Stimulated activated CD8-positive, alpha-beta memory T cell treated with anti-CD3 and anti-CD28 coated beads, Interleukin-4, amount 100 ng/mL, for 4 hours (primary cell): Measurements from ENCODE around the gene DNAJC9.

ENCODE experiments used
- DNase-seq, 2 donors: peaks; one replicate each; pipeline ENCODE4 v3.0.0-alpha.2; 2020; ENCODE audit warnings: low read depth in 2 of 2, low spot score in 1 of 2

Gene DNAJC9

DNA sequence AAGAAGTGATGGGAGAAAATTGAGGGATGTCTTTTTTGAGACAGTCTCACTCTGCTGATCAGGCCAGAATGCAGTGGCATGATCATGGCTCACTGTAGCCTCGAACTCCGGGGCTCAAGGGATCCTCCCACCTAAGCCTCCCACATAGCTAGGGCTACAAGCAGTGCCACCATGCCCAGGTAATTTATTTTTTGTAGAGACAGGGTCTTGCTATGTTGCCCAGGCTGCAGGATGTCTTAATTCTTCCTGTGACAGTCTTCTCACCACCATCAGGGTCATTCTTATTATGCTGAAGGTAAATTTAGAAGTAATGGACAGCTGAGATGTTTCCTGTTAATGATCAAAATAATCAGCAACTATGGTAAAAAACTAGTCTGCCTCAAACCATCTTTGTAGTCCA lies 7.1 kb downstream of the DNAJC9 start:
- no peak for DNase-seq

DNA sequence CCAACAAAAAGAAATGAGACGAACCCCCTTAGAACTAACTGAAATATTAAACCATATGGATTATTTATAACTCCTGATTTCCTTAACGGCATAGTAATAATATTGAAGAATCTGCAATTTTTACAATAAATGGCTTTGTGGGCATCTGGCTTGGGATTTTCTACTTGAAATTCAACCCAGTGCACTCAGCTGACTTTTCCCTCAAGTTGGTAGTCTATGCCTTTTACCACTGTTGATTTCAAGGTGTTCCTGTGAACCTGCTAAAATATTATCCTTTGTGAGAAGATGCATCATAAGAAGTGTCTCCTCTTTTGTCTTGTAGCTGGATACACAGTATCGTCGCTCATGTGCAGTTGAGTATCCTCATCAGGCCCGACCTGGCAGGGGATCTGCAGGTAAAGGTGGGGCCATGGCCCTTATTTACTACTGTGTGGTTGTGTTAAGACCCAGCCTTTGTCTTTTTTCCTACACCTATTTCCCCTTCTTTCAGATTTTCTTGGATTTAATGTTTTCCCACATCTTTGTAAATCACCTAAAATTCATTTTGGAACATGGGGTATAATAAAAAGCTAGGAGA lies 8.0 kb downstream of the DNAJC9 start:
- DNase-seq = no peak

DNA sequence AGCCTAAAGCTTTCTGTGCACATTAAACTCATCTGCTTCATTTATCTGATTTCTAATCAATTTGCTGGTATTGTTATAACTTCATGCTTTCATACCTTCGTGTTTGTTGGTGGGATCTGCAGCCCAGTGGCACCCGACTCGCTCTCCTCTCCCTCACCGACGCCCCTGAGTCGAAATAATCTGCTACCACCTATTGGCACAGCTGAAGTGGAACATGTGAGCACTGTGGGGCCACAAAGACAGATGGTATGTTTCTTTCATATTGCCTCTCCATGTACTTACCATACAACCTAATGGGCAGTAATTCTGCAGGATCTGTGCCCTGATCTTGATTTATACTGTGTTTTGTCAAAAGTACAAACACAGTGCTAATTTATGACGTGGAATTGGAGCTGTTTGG lies 12.4 kb downstream of the DNAJC9 start:
- DNase-seq = no peak

DNA sequence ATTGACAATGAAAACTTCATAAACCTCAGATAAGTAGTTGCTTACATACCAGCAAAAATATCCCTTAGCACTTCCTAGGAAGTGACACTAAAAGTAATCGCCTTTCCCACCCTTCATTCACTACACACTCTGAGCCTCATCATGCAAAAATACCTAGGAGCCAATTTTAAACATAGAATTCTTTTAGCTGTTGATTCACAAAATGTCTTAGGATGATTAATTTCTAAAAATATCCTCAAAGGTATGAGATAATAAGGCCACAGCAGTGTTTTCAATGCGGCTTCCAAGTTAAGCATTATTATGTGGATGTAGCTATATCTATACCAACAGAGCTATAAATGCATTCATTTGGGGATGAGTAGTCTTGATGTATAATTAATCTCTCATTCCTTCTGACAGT lies 13.2 kb downstream of the DNAJC9 start:
- no peak for DNase-seq

DNA sequence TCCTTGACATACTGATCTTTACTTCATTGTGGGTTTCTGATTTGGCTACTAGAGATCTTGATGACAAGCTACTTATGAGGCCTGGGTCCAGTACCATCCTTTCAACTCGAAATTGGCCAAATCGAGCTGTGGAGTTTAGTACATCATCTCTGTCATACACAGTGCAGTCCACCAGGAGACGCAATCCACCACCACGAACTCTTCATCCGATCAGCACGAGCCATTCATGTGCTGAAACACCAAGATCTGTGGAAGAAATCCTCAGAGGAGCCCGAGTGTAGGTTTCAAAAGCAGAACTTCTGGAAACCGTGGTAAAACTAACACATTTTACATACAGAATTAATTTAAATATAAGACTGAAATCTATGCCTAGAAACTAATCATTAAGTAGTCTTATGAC lies 14.2 kb downstream of the DNAJC9 start:
- DNase-seq = no peak

DNA sequence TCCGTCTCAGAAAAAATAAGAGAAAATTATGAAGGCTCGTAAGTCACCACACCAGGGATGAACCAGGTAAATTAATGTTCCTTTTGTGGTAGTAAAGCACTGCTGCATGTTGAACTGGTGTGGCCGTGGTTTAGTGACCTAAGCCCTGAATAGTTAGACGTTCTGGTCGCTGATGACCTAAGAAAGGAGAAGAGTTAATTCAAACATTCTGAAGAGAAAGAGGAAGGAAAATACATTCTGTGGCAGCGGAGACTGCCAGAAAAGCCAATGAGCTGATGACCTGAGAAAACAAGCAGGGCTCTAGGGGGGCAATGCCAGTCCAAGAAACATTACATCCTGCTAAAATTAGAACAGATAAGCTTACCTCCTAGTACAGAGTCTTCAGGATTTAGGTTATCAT lies 17.5 kb downstream of the DNAJC9 start:
- DNase-seq = no peak

DNA sequence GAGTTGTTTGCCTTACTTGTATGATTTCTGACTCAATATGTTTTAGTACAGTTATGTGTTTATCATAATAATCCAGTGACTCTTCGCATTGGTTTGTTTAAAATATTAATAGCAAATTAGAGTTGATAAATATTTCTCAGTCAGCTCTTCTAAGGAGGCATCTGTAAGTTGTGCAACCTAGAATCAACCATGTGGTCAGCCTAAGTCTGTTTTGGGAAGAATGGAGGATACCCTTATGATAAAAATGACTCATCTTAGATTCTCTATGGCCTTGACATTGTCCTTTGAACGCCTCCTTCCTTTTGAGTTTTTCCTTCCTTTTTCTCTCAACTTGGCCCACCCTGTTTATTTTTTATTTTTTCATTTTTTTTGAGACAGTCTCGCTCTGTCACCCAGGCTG lies 18.8 kb downstream of the DNAJC9 start:
- DNase-seq = no peak

DNA sequence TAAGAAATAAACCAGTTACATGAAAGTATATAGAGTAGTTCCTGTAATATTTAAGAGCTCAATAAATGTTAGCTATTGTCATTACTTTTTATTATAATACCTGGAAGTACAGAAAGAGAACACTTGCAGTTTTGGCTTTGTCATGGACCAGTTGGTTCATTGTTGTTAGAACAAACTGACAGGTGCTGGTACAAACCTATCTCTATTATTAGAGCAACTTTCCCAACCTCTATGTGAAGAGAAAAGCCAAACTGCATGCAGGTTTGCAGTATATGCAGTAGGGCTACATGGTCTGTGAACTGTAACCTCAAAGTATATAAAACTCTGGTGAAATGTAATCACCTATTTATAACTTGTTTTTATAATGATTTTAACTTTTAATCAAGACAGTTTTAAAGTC lies 20.4 kb downstream of the DNAJC9 start:
- no peak for DNase-seq

DNA sequence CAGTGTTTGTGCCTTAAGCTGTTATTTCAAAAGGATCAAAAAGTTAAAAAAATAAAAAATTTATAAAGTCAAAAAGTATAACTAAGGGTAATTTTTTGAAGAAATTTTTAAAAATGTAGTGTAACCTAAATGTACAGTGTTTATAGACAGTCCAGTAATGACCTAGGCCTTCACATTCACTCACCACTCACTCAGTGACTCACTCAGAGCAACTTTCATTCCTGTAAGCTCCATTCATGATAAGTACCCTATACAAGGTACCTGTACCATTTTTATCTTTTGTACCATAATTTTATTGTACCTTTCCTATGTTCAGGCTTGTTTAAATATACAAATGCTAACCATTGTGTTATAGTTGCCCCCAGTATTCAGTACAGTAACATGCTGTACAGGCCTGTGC lies 21.5 kb downstream of the DNAJC9 start:
- DNase-seq = no peak

DNA sequence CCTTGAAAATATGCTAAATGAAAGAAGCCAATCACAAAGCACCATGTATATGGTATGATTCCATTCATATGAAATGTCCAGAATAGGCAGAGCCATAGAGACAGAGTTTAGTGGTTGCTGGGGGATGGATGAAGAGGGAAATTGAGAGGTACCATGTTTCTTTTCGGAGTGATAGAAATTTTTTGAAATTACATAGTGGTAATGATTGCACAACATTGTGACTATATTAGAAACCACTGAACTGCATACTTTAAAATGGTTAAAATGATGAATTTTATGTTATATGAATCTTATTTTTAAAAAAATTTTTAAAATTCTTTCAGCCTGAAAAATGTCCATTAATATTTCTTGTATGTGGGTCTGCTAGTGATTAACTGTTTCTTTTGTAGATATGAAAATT lies 26.1 kb downstream of the DNAJC9 start:
- DNase-seq = no peak

DNA sequence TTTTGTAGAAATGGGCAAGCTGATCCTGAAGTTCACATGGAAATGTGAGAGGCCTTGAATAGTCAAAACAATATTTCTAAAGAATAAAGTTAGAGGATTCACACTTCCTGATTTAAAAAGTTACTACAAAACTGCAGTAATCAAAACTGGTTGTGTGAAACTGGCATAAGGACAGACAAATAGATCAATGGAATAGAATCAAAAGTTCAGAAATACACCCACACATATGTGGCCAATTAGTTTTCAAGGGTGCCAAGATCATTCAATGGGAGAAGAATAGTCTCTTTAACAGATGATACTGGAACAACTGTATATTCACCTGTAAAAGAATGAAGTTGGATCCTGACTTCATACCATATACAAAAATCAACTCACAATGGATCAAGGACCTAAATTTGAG lies 27.7 kb downstream of the DNAJC9 start:
- no peak for DNase-seq

DNA sequence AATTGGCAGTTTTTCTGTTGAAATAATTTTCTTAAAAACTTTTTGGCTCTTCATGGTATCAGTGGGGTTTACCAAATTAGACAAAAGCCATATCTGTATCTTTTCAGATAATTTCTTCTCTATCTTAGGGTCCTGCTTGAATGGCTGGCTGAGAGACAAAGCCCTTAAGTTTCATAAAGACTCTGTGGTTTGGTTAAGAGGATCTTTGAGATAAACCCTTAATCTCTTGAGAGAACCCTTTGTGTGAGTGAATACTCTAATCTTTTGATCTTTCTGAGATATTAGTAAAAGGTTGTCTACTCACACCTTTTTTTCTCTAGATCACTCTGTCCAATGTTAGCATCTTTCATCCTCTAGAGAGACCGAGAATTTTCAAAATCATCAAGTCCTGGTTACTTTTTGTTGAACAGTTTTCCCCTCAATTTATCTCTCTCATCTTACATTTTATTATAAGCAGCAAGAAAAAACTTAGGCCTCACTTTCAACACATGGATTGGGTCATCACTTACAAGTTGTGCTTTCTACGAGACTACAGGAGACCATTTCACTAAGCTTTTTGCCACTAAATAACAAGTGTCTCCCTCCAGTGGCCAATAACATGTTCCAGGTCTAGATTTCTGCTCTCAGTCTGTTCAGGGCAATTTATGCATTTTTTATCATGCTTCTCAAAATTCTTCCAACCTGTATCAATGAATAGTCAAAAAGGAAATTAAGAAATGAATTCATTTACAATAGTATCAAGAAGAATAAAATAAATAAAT lies 28.4 kb downstream of the DNAJC9 start:
- DNase-seq = no peak

DNA sequence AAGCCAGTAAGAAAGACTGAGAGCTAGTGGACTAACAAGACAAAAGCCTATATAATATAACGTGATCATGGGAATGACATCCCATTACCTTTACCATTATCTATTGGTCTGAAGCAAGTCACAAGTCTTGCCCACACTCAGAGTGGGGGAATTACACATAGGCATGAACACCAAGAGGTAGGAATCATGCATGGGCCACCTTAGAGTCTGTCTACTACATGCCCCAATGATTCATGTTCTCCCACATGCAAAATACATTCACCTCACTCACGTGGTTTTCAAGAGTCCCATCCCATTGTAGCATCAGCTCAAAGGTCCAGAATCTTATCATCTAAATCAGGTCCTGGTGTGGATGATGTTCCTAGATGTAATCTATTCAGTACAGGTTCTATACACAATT lies 29.4 kb downstream of the DNAJC9 start:
- DNase-seq = no peak

DNA sequence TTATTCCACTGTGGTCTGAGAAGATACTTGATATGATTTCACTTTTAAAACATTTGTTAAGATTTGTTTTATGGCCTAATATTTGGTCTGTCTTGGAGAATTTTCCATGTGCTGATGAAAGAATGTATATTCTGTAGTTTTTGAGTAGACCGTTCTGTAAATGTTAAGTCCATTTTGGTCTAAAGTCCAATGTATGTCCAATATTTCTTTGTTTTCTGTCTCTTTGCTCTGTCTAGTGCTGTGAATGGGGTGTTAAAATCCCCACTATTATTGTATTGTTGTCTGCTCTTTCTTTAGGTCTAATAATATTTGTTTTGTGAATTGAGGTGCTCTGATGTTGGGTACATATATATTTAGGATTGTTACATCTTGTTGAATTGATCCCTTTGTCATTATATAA lies 31.3 kb downstream of the DNAJC9 start:
- no peak for DNase-seq

DNA sequence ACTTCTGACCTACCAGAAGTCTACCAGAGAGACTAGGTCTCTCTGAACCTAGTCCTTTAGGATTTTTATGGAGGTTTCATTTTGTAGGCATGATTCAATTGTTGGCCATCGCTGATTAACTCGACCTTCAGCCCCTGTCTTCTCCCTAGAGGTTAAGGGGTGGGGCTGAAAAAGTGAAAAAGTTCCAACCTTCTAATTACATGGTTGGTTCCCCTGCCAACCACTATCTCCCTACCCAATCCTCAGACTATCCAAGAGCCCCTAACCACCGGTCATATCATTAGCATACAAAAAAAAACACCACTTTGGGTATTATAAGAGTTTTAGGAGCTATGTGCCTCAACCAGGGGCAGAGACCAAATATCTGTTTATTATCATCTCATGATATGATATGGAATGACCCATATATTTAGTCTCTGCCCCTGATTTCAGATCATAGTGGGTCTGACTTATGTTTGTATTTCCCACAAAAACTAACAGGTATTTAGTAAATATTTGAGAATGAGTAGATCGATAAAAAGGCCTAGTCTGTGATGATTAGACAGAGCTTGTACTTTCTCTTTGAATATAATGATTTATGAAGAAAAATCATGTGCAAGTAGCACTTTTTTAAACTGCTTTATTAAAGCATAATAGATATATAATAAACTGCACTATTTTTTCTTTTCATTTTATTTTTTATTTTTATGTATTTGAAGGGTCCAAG lies 35.8 kb downstream of the DNAJC9 start:
- no peak for DNase-seq

DNA sequence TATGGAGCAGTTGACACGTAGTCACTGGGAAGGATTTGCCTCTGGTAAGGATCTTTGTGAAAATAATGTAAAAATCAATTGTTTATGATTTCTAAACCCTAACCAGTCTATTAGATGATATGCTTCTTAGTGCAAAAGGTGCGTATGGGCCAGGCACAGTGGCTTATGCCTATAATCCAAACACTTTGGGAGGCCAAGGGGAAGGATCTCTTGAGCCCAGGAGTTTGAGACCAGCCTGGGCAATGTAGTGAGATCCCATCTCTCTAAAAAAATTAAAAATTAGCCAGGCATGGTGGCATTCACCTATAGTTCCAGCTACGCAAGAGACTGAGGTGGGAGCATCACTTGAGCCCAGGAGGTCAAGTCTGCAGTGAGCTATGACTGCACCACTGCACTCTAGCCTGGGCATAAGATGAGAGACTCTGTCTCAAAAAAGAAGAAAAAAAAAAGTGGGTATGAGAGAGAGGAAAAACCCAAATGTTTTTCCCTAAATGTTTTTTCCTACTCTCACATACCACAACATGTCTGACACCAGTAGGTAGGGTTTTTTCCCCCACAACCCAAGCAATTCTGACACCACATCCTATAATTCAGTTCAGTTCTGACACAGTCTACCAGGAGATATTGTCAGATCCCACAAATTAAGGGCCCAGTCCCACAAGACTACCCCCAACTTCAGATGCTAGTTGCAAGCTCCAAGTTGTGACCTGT lies 36.5 kb downstream of the DNAJC9 start:
- no peak for DNase-seq

DNA sequence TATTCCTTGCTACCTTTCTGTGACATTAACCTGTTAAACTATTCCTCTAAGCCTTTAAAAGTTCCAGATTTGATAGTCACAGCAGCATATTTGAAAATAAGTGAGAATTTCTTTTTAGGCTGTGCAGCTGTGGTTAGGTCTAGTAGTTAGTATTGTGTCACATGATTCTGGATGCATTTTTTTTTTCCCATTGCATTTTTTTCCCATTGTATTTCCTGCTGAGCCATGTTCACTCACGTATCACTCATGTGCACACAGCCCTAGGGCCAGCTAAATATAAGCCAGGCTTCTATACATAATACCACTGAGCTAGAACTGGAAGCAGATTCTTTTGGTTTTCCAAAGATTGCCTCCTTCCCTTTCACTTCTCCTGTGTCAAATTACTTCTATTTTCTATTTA lies 37.4 kb downstream of the DNAJC9 start:
- DNase-seq = no peak

DNA sequence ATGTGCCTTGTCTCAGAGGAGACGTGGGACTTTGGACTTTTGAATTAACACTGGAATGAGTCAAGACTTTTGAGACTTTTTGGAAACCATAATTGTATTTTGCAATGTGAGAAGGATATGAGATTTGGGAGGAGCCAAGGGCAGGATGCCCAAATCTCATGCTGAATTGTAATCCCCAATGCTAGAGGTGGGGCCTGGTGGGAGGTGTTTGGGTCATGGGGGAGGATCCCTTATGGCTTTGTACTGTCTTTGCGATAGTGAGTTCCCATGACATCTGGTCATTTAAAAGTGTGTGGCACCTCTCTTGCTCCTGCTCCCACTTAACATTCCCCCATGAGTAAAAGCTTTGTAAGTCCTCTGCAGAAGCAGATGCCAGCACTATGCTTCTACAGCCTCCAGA lies 39.2 kb downstream of the DNAJC9 start:
- DNase-seq = no peak

DNA sequence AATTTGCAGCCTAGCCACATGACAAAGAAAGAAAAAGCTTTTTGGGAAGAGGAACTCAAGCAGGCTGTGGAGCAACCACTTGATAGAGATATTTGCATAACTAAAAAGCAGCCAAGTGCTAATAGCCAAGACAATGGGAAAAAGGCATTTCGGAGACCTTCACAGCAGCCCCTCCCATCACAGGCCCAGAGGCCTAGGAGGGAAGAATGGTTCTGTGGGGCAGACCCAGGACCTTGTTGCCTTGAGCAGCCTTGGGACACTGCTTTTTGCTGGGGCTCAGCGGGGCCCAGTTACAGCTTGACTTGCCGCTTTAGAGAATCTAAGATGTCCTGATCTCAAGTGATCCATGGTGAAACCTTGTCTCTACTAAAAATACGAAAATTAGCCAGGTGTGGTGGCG lies 40.7 kb downstream of the DNAJC9 start:
- DNase-seq = no peak

DNA sequence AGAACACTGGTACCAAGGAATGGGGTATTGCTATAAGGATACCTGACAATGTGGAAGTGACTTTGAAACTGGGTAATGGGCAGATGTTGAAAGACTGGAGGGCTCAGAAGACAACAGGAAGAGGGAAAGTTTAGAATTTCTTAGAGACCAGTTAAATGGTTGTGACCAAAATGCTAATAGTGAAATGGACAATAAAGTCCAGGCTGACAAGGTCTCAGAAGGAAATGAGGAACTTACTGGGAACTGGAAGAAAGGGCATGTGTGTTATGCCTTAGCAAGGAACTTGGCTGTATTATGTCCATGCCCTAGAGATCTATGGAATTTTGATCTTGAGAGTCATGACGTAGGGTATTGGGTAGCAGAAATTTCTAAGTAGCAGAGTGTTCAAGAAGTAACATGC lies 41.2 kb downstream of the DNAJC9 start:
- DNase-seq = no peak

DNA sequence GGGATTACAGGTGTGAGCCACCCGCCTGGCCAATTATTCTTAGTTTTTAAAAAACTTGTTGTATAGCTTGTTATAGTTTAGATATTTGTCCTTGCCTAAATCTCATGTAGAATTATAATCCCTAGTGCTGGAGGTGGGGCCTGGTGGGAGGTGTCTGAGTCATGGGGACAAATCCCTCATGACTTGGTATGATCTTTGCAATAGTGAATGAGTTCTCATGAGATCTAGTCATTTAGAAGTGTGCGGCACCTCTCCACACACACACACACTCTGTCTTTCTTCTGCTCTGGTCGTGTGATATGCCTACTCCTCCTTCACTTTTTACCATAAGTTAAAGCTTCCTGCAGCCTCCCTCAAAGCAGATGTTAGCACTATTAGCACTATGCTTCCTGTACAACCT lies 42.0 kb downstream of the DNAJC9 start:
- DNase-seq = no peak
